ENCODE measurements around the gene NUP153.

GRCh38 chr6:17691925-17692538 lies 14.7 kb downstream of the NUP153 start:
- TF ChIP-seq OVOL2 (CRISPR knock-in tag; IDR thresholded peaks at IDR 0.05; ENCODE audit: borderline replicate concordance) (no peak), CTCF (IDR thresholded peaks at IDR 0.05) (no peak), ATF2 (CRISPR knock-in tag; IDR thresholded peaks at IDR 0.05; ENCODE audit: borderline replicate concordance, low read depth) (no peak), CREB1 (CRISPR knock-in tag; IDR thresholded peaks at IDR 0.05) (no peak), NR2C2 (CRISPR knock-in tag; IDR thresholded peaks at IDR 0.05) (no peak)

Data from WTC11 (cell line).